ENCODE measurements around the gene SIL1.

DNA sequence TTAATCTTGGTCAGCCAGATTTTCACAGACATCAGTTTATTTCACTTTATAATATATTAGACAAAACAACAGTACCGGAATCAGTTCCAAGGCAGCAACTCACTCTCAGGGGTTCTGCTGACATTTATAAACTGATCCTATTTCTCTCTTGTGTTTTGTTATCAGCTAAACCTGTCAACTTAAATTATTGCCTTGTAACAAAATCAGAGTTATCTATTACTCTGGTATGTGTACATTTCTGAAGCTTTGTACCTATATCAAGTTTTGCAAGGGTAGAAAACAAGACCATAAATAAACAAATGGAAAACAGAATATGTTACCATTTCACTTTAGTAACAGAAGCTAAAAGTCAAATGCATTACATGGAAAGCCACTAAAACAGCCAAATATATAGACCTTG, 122.1 kb downstream of the SIL1 start:
- TF ChIP-seq, protein P1, sequence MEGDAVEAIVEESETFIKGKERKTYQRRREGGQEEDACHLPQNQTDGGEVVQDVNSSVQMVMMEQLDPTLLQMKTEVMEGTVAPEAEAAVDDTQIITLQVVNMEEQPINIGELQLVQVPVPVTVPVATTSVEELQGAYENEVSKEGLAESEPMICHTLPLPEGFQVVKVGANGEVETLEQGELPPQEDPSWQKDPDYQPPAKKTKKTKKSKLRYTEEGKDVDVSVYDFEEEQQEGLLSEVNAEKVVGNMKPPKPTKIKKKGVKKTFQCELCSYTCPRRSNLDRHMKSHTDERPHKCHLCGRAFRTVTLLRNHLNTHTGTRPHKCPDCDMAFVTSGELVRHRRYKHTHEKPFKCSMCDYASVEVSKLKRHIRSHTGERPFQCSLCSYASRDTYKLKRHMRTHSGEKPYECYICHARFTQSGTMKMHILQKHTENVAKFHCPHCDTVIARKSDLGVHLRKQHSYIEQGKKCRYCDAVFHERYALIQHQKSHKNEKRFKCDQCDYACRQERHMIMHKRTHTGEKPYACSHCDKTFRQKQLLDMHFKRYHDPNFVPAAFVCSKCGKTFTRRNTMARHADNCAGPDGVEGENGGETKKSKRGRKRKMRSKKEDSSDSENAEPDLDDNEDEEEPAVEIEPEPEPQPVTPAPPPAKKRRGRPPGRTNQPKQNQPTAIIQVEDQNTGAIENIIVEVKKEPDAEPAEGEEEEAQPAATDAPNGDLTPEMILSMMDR (IDR thresholded peaks at IDR 0.05), result no peak
- no peak for TF ChIP-seq POLR2A (IDR thresholded peaks at IDR 0.05)

Data from uterus (tissue), 2 donors.